NCI-H2029 (cell line): ENCODE results near the gene TRPM1.
A peak's percentile ranks its signal among the peaks of the same experiment; 100 is the strongest.

ENCODE experiments used
- DNase-seq: peaks from one replicate; lab custom pipeline; 2025; lab: John Stamatoyannopoulos, UW

The TRPM1 gene

GRCh38 chr15:31101262-31102038 lies at the start of gene TRPM1:
TRPM1 (minus strand) TSS chr15:31101725; CDS start chr15:31081355, 20,370 bp downstream.
- DNase-seq = no peak

GRCh38 chr15:31150732-31151231 lies 49.3 kb upstream of the TRPM1 start:
- no peak for DNase-seq

GRCh38 chr15:31149987-31150386 lies 48.5 kb upstream of the TRPM1 start:
- DNase-seq = no peak

GRCh38 chr15:31149088-31149505 lies 47.6 kb upstream of the TRPM1 start:
- DNase-seq = no peak

- DNase-seq = no peak
Observed at GRCh38 chr15:31148297-31149087, 47.0 kb upstream of the TRPM1 start.

GRCh38 chr15:31147944-31148296 lies 46.4 kb upstream of the TRPM1 start:
- DNase-seq = no peak

GRCh38 chr15:31147456-31147855 lies 45.9 kb upstream of the TRPM1 start:
- no peak for DNase-seq

GRCh38 chr15:31145271-31145911 lies 43.9 kb upstream of the TRPM1 start:
- DNase-seq = no peak

- no peak for DNase-seq
Observed at GRCh38 chr15:31141792-31142191, 40.3 kb upstream of the TRPM1 start.

- DNase-seq = no peak
Observed at GRCh38 chr15:31136607-31137328, 35.2 kb upstream of the TRPM1 start.

- peak; percentile 35 for DNase-seq
Observed at GRCh38 chr15:31136016-31136415, 34.5 kb upstream of the TRPM1 start.

GRCh38 chr15:31135523-31135922 lies 34.0 kb upstream of the TRPM1 start:
- peak; percentile 49 for DNase-seq

GRCh38 chr15:31133890-31134289 lies 32.4 kb upstream of the TRPM1 start:
- DNase-seq = no peak

GRCh38 chr15:31131853-31132375 lies 30.4 kb upstream of the TRPM1 start:
- DNase-seq = no peak

- DNase-seq = no peak
Observed at GRCh38 chr15:31130576-31131237, 29.2 kb upstream of the TRPM1 start.

GRCh38 chr15:31129769-31130303 lies 28.3 kb upstream of the TRPM1 start:
- no peak for DNase-seq

GRCh38 chr15:31128919-31129768 lies 27.6 kb upstream of the TRPM1 start:
- DNase-seq = peak; percentile 3

- DNase-seq = no peak
Observed at GRCh38 chr15:31128477-31128876, 27.0 kb upstream of the TRPM1 start.

GRCh38 chr15:31127596-31128261 lies 26.2 kb upstream of the TRPM1 start:
- DNase-seq = no peak
